ENCODE measurements around the gene TMEM223. TPM values are rescaled to one million over a fixed set of nuclear protein-coding genes. Genes with fewer than 3 reads are reported as not detected.

TMEM223 gene
- total RNA-seq, 3 donors from 2014 or later, result 12.8 to 16.6 (median 14.8) TPM

DNA sequence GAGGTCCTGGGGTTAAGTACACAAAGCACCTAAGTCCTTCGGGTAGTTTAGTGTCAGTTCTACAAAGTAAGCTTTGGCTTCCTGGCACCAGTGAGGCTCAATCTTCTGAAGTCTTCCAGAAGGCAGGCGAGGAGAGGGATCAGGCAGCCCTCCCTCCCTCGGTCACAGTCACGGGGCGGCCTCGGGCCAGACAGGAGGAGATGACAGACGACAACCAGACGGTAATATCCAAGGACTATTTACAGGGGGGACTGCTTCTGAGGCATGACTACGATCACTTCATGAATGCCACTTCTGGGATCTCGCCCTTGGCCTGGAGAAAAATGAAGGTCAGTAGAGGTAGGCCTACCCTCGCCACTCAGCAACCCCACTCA, 383 bp upstream of the TMEM223 start:
- ATAC-seq, result no peak
- no peaks in the 10 kb centered on the region for H3K9me3 ChIP-seq
- peak overlapping the region; percentile 82 for H3K4me3 ChIP-seq
- TF ChIP-seq, protein P1, sequence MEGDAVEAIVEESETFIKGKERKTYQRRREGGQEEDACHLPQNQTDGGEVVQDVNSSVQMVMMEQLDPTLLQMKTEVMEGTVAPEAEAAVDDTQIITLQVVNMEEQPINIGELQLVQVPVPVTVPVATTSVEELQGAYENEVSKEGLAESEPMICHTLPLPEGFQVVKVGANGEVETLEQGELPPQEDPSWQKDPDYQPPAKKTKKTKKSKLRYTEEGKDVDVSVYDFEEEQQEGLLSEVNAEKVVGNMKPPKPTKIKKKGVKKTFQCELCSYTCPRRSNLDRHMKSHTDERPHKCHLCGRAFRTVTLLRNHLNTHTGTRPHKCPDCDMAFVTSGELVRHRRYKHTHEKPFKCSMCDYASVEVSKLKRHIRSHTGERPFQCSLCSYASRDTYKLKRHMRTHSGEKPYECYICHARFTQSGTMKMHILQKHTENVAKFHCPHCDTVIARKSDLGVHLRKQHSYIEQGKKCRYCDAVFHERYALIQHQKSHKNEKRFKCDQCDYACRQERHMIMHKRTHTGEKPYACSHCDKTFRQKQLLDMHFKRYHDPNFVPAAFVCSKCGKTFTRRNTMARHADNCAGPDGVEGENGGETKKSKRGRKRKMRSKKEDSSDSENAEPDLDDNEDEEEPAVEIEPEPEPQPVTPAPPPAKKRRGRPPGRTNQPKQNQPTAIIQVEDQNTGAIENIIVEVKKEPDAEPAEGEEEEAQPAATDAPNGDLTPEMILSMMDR (IDR thresholded peaks at IDR 0.05), result no peak
- peak; percentile 24 to 57 (median 54) for DNase-seq
- intact Hi-C loops (cut with DNase I, micrococcal nuclease), result loop anchor here in 1 of 2 donors (5.0 kb wide), 1 partner anchor 70 kb away; no protein-coding TSS in a partner anchor
- H3K4me1 ChIP-seq (ENCODE audit: low read depth), result peaks cover 29% of the 10 kb centered on the region
- peaks cover 3% of the 10 kb centered on the region for H3K36me3 ChIP-seq (ENCODE audit: low read depth)

DNA sequence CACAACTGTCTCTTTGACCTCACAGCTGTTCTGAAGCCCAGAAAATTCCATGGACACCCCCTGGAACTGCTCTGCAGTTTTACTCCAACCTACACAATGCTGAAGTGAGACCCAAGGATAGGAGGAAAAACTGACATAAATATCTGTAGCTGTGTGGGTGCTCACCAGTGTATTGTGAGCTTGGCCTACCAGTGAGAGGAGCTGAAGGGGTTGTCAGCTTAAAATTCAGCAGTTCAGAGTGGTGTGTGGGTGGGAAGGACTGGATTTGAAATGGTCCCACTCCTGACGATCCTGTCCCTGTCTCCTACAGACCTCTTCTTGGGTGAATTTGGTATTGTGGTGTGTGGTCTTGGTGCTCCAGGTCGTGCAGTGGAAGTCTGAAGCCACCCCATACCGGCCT, 2.2 kb downstream of the TMEM223 start:
- Histone ChIP-seq H3K4me3 (no peak overlapping the region), H3K36me3 (ENCODE audit: low read depth) (peaks cover 3% of the 10 kb centered on the region), H3K4me1 (ENCODE audit: low read depth) (peaks cover 38% of the 10 kb centered on the region), H3K9me3 (no peaks in the 10 kb centered on the region)
- DNase-seq, result no peak
- no peak for ATAC-seq
- intact Hi-C loops (cut with DNase I, micrococcal nuclease), result no loop called here
- TF ChIP-seq, protein P1 (IDR thresholded peaks at IDR 0.05), result no peak

DNA sequence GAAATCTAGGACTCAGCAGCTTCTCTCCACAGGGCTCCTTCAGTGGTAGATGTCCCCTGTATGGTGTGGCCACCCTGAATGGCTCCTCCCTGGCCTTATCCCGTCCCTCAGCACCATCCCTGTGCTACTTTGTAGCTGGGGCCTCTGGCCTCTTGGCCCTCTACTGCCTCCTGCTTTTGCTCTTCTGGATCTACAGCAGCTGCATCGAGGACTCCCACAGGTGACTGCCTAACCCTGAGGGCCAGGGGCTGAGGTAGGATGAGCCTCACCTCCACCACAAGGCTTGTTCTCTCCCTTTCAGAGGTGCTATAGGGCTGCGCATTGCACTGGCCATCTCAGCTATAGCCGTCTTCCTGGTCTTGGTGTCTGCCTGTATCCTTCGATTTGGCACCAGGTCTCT, 2.8 kb downstream of the TMEM223 start:
- H3K4me3 ChIP-seq, result no peak overlapping the region
- no peaks in the 10 kb centered on the region for H3K9me3 ChIP-seq
- TF ChIP-seq, protein P1 (IDR thresholded peaks at IDR 0.05), result no peak
- DNase-seq (peak in 1 of 3 donors; percentile 28), ATAC-seq (no peak)
- intact Hi-C loops (cut with DNase I, micrococcal nuclease), result no loop called here
- peaks cover 38% of the 10 kb centered on the region for H3K4me1 ChIP-seq (ENCODE audit: low read depth)
- H3K36me3 ChIP-seq (ENCODE audit: low read depth), result peaks cover 3% of the 10 kb centered on the region

DNA sequence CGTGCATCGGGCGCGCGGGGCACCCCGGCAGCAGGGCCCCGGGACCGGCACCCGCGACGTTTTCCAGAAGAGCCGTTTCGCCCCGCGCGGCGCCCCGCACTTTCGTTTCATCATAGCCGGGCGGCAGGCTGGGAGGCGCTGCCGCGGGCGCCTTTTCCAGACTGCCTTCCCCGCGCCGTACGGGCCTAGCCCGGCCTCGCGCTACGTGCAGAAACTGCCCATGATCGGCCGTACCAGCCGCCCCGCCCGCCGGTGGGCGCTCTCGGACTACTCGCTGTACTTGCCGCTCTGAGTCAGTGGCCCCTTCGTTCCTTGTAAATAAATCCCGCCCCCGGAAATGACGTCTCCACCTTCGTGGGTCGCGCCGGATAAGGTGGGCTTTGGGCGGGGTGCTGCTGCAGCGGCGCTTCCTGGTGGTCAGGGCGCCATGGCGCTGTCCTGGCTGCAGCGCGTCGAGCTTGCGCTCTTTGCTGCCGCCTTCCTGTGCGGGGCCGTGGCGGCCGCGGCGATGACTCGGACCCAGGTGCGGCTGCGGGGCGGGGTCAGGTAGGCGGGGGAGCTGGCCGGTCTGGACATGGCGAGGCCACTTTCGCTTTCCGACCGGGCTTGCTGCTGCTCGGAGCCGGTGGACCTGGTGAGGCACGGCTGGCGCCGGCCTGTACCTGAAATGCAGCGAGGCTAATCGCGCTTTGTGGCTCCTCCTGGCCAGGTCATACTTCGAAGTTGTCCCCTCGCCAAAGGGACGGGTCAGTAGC, 4.6 kb downstream of the TMEM223 start, which contains the start of gene TMEM179B:
TSS of gene TMEM179B (plus strand) at position 398 of the 755 bp plus-strand sequence. CDS start at position 428, 30 bp downstream.
- H3K36me3 ChIP-seq (ENCODE audit: low read depth), result no peaks in the 10 kb centered on the region
- intact Hi-C loops (cut with DNase I, micrococcal nuclease), result loop anchor here in 1 of 2 donors (2.0 kb wide), 1 partner anchor 76 kb away; no protein-coding TSS in a partner anchor
- peaks cover 35% of the 10 kb centered on the region for H3K4me1 ChIP-seq (ENCODE audit: low read depth)
- TF ChIP-seq, protein P1 (IDR thresholded peaks at IDR 0.05), result peak; percentile 44
- no peaks in the 10 kb centered on the region for H3K9me3 ChIP-seq
- H3K4me3 ChIP-seq, result peak within 1 kb of the TSS; percentile 98
- ATAC-seq, result peak; percentile 87
- DNase-seq, result peak; percentile 96 to 100 (median 98)

DNA sequence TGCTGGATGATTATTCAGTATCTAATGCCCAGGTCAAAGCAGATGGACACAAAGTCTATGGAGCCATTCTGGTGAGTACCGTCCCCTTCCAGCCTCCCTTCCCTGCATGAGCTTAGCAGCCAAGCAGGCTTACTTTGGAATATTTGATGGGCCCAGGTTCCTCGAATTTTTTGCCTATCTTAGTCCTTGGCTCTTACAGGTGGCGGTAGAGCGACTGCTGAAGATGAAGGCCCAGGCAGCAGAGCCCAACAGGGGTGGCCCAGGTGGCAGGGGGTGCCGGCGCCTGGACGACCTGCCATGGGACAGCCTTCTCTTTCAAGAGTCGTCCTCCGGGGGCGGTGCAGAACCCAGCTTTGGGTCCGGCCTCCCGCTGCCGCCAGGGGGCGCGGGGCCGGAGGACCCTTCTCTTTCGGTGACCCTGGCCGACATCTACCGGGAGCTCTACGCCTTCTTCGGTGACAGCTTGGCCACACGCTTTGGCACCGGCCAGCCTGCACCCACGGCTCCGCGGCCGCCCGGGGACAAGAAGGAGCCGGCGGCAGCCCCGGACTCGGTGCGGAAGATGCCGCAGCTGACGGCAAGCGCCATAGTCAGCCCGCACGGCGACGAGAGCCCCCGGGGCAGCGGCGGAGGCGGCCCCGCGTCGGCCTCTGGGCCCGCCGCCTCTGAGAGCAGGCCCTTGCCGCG, 5.3 kb downstream of the TMEM223 start:
- TF ChIP-seq, protein P1 (IDR thresholded peaks at IDR 0.05), result peak; percentile 95
- intact Hi-C loops (cut with DNase I, micrococcal nuclease), result loop anchor here in 1 of 2 donors (2.0 kb wide), 1 partner anchor 76 kb away; no protein-coding TSS in a partner anchor
- no peaks in the 10 kb centered on the region for H3K36me3 ChIP-seq (ENCODE audit: low read depth)
- DNase-seq, result peak; percentile 92 to 93 (median 93)
- ATAC-seq, result peak; percentile 84
- H3K9me3 ChIP-seq, result no peaks in the 10 kb centered on the region
- H3K4me3 ChIP-seq, result peak overlapping the region; percentile 98
- peaks cover 32% of the 10 kb centered on the region for H3K4me1 ChIP-seq (ENCODE audit: low read depth)
